Liver (tissue), 9 donors: ENCODE results near the gene ZNF555. TPM values are rescaled to one million over a fixed set of nuclear protein-coding genes. Genes with fewer than 3 reads are reported as not detected.

ENCODE experiments used
- DNase-seq: peaks from one replicate; pipeline ENCODE4 v3.0.0-alpha.2; 2017; ENCODE audit warnings: low spot score
- H3K27ac ChIP-seq, 2 donors: one replicate each; pipeline ENCODE4 v1.7.0; 2013; ENCODE audit warnings: inconsistent platforms in 2 of 2, low read length in 2 of 2, control low read depth in 1 of 2, low read depth in 1 of 2, mild to moderate bottlenecking in 1 of 2
- H3K27me3 ChIP-seq, 4 donors: one replicate each; pipeline versions ENCODE4 v1.6.1 to v1.7.0; 2013; ENCODE audit warnings: low read length in 3 of 4, inconsistent platforms in 1 of 4, mild to moderate bottlenecking in 1 of 4, moderate library complexity in 1 of 4; ENCODE audit not compliant: control insufficient read depth in 4 of 4, insufficient read depth in 4 of 4
- H3K36me3 ChIP-seq, 4 donors: one replicate each; pipeline versions ENCODE4 v1.6.1 to v1.7.0; 2013; ENCODE audit warnings: low read length in 3 of 4, mild to moderate bottlenecking in 3 of 4, low read depth in 1 of 4, moderate library complexity in 1 of 4; ENCODE audit not compliant: control insufficient read depth in 4 of 4, insufficient read depth in 3 of 4
- H3K4me1 ChIP-seq, 4 donors: one replicate each; pipeline versions ENCODE4 v1.6.1 to v1.7.0; 2013; ENCODE audit warnings: low read length in 3 of 4, mild to moderate bottlenecking in 3 of 4, moderate library complexity in 1 of 4; ENCODE audit not compliant: control insufficient read depth in 4 of 4, insufficient read depth in 4 of 4
- H3K4me3 ChIP-seq, 3 donors: one replicate each; pipeline versions ENCODE4 v1.6.1 to v1.7.0; 2013; ENCODE audit warnings: low read length in 3 of 3, control low read depth in 1 of 3, low read depth in 1 of 3, mild to moderate bottlenecking in 1 of 3
- H3K9ac ChIP-seq, 2 donors: one replicate each; pipeline ENCODE4 v1.7.0; 2013; ENCODE audit warnings: low read length in 2 of 2, mild to moderate bottlenecking in 2 of 2, moderate library complexity in 2 of 2, control low read depth in 1 of 2, low read depth in 1 of 2
- H3K9me3 ChIP-seq, 4 donors: one replicate each; pipeline versions ENCODE4 v1.6.1 to v1.7.0; 2013; ENCODE audit warnings: low read length in 3 of 4; ENCODE audit not compliant: control insufficient read depth in 4 of 4
- EGR1 ChIP-seq, 2 donors: IDR thresholded peaks; 2 replicates each; pipeline ENCODE4 v1.6.1; 2016 to 2018; ENCODE audit warnings: antibody characterized with exemption in 2 of 2, low read depth in 2 of 2
- FOXA1 ChIP-seq: IDR thresholded peaks from 2 replicates; pipeline ENCODE4 v1.6.1; 2016; ENCODE audit warnings: antibody characterized with exemption
- GABPA ChIP-seq, 2 donors: IDR thresholded peaks in 1 of 2; conservative IDR thresholded peaks in 1 of 2; 2 replicates each; pipeline ENCODE4 v1.6.1; 2016; ENCODE audit warnings: antibody characterized with exemption in 2 of 2, mild to moderate bottlenecking in 1 of 2, moderate library complexity in 1 of 2
- NR2F2 ChIP-seq: IDR thresholded peaks from 2 replicates; pipeline ENCODE4 v1.6.1; 2016; ENCODE audit warnings: antibody characterized with exemption
- RAD21 ChIP-seq, 2 donors: IDR thresholded peaks; 2 replicates each; pipeline ENCODE4 v1.6.1; 2016; ENCODE audit warnings: antibody characterized with exemption in 2 of 2, mild to moderate bottlenecking in 2 of 2
- RXRA ChIP-seq, 2 donors: IDR thresholded peaks; 2 replicates each; pipeline ENCODE4 v1.6.1; 2017 to 2018; ENCODE audit warnings: antibody characterized with exemption in 2 of 2, mild to moderate bottlenecking in 1 of 2
- SP1 ChIP-seq: IDR thresholded peaks from 2 replicates; pipeline ENCODE4 v1.6.1; 2018; ENCODE audit warnings: antibody characterized with exemption, mild to moderate bottlenecking
- TAF1 ChIP-seq: conservative IDR thresholded peaks from 2 replicates; pipeline ENCODE4 v1.6.1; 2016; ENCODE audit warnings: antibody characterized with exemption, mild to moderate bottlenecking
- YY1 ChIP-seq: IDR thresholded peaks from 2 replicates; pipeline ENCODE4 v1.6.1; 2016; ENCODE audit warnings: antibody characterized with exemption, mild to moderate bottlenecking
- WGBS: extraction: QIAGEN DNeasy Blood & Tissue Kit; methylation state at CpG from one replicate; pipeline ENCODE4 v1.1.7; 2013; 5-methylcytosine and 5-hydroxymethylcytosine counted together
- polyA plus RNA-seq, 2 donors: library from polyadenylated mRNA; stranded (reverse) in 1 of 2; unstranded in 1 of 2; fragments of 200-250 nt in 1 of 2; fragments of >200 nt in 1 of 2; fragmentation: Nextera tagmentation in 1 of 2; extraction: Ambion mirVana in 1 of 2; gene quantifications; one replicate each; pipeline versions ENCODE4 v1.2.1 to v1.2.3, GENCODE V29; 2013 to 2015
- total RNA-seq, 2 donors: library from RNA; depleted of rRNA; stranded (reverse); fragments of >200 nt; gene quantifications; one replicate each; pipeline ENCODE4 v1.2.3, GENCODE V29; 2014
- TF ChIP-seq, protein P1 (sequence below): IDR thresholded peaks from 2 replicates; pipeline ENCODE4 v1.6.1; 2016; ENCODE audit warnings: antibody characterized with exemption
- TF ChIP-seq, protein P2 (sequence below): IDR thresholded peaks from 2 replicates; pipeline ENCODE4 v1.6.1; 2016; ENCODE audit warnings: antibody characterized with exemption
- TF ChIP-seq, protein P3 (sequence below): fragments of 150-350 bp; IDR thresholded peaks from 2 replicates; pipeline ENCODE4 v1.5.1; 2017; ENCODE audit warnings: improper control_type of control experiment, low read depth, low read length; ENCODE audit not compliant: missing input control
- TF ChIP-seq, protein P4 (sequence below): IDR thresholded peaks from 2 replicates; pipeline ENCODE4 v1.6.1; 2016; ENCODE audit warnings: antibody characterized with exemption, mild to moderate bottlenecking
- TF ChIP-seq, protein P5 (sequence below): IDR thresholded peaks from 2 replicates; pipeline ENCODE4 v1.6.1; 2016; ENCODE audit warnings: antibody characterized with exemption
- donor health status: healthy.
- donor health status: healthy.
- donor health status: healthy.
- donor health status: healthy.
- donor health status: healthy.

The ZNF555 gene
- total and polyA plus RNA-seq, 4 donors, result 1.3 to 2.8 (median 2.2) TPM

DNA sequence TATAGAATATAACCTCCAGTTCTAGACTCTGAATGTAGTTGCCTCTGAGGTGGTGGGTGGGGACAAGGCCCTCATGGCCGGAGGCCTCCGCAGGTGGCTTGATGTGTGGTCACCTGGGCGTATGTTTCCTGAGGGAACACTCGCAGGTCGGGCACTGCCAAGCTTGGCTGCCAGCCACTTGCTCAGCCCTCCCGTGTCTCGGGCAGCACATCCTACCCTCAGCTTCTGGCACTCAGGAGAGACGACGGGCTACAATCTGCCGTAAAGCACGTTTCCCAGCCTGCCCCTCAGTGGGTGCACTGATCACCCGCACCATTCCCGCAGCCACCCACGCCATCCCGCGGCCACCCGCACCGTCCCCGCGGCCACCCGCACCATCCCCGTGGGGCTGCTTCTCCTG, 40.8 kb upstream of the ZNF555 start:
- Histone ChIP-seq H3K27me3 (no peaks in the 10 kb centered on the region), H3K4me3 (no peak overlapping the region), H3K36me3 (peaks cover 0 to 35% (median 6%) of the 10 kb centered on the region in 4 donors), H3K9me3 (no peaks in the 10 kb centered on the region), H3K27ac (no peak overlapping the region), H3K9ac (no peak overlapping the region), H3K4me1 (peaks cover 0 to 9% (median 6%) of the 10 kb centered on the region in 4 donors)
- 95% methylated on average over 22 of the region's 22 CpGs for WGBS
- DNase-seq, result no peak
- TF ChIP-seq RXRA (IDR thresholded peaks at IDR 0.05) (no peak), EGR1 (IDR thresholded peaks at IDR 0.05; ENCODE audit: low read depth in 2 of 2) (no peak), NR2F2 (no peak), GABPA (IDR thresholded peaks at IDR 0.05 in 1 of 2, conservative IDR thresholded peaks at IDR 0.05 in 1 of 2) (no peak), FOXA1 (no peak), YY1 (no peak), RAD21 (IDR thresholded peaks at IDR 0.05) (no peak), TAF1 (no peak)
- TF ChIP-seq, protein P1, sequence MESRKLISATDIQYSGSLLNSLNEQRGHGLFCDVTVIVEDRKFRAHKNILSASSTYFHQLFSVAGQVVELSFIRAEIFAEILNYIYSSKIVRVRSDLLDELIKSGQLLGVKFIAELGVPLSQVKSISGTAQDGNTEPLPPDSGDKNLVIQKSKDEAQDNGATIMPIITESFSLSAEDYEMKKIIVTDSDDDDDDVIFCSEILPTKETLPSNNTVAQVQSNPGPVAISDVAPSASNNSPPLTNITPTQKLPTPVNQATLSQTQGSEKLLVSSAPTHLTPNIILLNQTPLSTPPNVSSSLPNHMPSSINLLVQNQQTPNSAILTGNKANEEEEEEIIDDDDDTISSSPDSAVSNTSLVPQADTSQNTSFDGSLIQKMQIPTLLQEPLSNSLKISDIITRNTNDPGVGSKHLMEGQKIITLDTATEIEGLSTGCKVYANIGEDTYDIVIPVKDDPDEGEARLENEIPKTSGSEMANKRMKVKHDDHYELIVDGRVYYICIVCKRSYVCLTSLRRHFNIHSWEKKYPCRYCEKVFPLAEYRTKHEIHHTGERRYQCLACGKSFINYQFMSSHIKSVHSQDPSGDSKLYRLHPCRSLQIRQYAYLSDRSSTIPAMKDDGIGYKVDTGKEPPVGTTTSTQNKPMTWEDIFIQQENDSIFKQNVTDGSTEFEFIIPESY, result no peak
- TF ChIP-seq, protein P2, sequence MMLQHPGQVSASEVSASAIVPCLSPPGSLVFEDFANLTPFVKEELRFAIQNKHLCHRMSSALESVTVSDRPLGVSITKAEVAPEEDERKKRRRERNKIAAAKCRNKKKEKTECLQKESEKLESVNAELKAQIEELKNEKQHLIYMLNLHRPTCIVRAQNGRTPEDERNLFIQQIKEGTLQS, result no peak
- TF ChIP-seq, protein P3, sequence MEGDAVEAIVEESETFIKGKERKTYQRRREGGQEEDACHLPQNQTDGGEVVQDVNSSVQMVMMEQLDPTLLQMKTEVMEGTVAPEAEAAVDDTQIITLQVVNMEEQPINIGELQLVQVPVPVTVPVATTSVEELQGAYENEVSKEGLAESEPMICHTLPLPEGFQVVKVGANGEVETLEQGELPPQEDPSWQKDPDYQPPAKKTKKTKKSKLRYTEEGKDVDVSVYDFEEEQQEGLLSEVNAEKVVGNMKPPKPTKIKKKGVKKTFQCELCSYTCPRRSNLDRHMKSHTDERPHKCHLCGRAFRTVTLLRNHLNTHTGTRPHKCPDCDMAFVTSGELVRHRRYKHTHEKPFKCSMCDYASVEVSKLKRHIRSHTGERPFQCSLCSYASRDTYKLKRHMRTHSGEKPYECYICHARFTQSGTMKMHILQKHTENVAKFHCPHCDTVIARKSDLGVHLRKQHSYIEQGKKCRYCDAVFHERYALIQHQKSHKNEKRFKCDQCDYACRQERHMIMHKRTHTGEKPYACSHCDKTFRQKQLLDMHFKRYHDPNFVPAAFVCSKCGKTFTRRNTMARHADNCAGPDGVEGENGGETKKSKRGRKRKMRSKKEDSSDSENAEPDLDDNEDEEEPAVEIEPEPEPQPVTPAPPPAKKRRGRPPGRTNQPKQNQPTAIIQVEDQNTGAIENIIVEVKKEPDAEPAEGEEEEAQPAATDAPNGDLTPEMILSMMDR, result no peak
- TF ChIP-seq, protein P4, sequence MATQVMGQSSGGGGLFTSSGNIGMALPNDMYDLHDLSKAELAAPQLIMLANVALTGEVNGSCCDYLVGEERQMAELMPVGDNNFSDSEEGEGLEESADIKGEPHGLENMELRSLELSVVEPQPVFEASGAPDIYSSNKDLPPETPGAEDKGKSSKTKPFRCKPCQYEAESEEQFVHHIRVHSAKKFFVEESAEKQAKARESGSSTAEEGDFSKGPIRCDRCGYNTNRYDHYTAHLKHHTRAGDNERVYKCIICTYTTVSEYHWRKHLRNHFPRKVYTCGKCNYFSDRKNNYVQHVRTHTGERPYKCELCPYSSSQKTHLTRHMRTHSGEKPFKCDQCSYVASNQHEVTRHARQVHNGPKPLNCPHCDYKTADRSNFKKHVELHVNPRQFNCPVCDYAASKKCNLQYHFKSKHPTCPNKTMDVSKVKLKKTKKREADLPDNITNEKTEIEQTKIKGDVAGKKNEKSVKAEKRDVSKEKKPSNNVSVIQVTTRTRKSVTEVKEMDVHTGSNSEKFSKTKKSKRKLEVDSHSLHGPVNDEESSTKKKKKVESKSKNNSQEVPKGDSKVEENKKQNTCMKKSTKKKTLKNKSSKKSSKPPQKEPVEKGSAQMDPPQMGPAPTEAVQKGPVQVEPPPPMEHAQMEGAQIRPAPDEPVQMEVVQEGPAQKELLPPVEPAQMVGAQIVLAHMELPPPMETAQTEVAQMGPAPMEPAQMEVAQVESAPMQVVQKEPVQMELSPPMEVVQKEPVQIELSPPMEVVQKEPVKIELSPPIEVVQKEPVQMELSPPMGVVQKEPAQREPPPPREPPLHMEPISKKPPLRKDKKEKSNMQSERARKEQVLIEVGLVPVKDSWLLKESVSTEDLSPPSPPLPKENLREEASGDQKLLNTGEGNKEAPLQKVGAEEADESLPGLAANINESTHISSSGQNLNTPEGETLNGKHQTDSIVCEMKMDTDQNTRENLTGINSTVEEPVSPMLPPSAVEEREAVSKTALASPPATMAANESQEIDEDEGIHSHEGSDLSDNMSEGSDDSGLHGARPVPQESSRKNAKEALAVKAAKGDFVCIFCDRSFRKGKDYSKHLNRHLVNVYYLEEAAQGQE, result no peak

DNA sequence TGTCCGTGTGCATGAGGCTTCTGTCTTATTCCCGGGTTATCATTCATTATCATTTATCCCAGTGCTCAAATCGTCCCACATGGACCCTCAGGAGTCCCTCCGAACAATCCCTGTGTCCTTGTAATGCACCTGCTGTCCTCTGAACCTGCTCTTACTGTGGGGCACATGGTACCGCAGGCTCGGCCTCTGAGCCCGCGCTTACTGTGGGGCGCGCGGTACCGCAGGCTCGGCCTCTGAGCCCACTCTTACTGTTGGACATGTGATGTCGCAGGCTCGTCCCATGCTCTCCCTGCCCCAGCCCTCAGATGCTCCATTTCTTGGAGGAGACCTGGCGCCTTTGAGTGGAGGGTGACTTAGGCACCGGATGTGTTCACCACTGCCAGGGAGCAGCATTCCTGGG, 38.4 kb upstream of the ZNF555 start:
- H3K36me3 ChIP-seq, result peaks cover 0 to 48% (median 6%) of the 10 kb centered on the region in 4 donors
- H3K4me1 ChIP-seq, result peaks cover 0 to 6% (median 4%) of the 10 kb centered on the region in 4 donors
- no peak overlapping the region for H3K27ac ChIP-seq
- DNase-seq, result no peak
- TF ChIP-seq FOXA1 (no peak), RAD21 (IDR thresholded peaks at IDR 0.05) (no peak), SP1 (no peak), EGR1 (IDR thresholded peaks at IDR 0.05; ENCODE audit: low read depth in 2 of 2) (no peak), GABPA (IDR thresholded peaks at IDR 0.05 in 1 of 2, conservative IDR thresholded peaks at IDR 0.05 in 1 of 2) (no peak)
- TF ChIP-seq, protein P5, sequence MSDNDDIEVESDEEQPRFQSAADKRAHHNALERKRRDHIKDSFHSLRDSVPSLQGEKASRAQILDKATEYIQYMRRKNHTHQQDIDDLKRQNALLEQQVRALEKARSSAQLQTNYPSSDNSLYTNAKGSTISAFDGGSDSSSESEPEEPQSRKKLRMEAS, result no peak
- no peaks in the 10 kb centered on the region for H3K27me3 ChIP-seq
- H3K9me3 ChIP-seq, result no peaks in the 10 kb centered on the region
- H3K4me3 ChIP-seq, result no peak overlapping the region
- WGBS, result 98% methylated on average over 17 of the region's 17 CpGs
- no peak overlapping the region for H3K9ac ChIP-seq
